Esophagus muscularis mucosa (tissue), 3 donors: ENCODE results near the gene UCK1.

Experiments
- POLR2A ChIP-seq: fragments of 450-650 bp; IDR thresholded peaks from one replicate; pipeline ENCODE4 v1.6.1; 2017; ENCODE audit warnings: antibody characterized with exemption, moderate library complexity, mild to moderate bottlenecking, low read depth
- TF ChIP-seq, protein P1 (sequence below), 3 experiments: fragments of 200-600 bp in 2 of 3; fragments of 450-650 bp in 1 of 3; sonication (generic) in 2 of 3; IDR thresholded peaks; one replicate each; pipeline ENCODE4 v1.5.1; 2017 to 2019; ENCODE audit warnings: antibody characterized with exemption in 3 of 3, mild to moderate bottlenecking in 2 of 3, moderate library complexity in 1 of 3

DNA sequence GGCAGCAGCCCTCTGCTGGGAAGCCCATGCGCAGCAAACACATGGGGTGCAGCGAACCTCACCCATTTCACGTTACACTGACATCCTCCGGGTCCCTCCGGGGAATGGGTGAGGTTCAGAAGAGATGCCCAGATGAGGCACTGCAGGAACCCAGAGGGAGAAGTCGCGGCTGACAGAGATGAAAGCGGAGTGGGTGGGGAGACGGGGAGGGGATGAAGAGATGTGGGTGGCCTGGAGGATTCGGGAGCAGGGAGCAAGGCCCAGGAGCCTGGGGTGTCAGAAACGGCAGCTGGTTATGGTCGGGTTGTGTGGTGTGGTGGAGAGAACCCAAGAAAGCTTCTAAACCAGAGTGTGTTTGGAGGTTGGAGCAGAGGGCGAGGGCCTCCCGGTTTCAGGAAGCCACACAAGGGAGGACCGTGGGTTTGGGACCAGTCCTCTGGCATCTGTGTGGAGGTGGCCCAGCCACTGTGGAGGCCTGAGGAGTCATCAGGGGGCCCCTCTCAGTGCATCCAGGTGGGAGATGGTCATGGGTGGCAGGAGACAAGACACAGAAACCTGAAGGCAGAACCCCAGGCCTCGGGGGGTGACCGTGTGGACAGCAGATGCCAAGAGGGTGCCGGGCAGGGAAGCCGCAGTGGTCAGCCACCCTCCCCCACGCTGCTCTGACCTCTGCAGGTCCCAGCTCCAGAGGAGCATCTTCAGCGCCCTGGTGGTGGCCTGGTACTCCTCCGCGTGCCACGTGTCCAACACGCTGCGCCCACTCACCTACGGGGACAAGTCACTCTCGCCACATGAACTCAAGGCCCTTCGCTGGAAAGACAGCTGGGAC lies 8.6 kb downstream of the UCK1 start:
- TF ChIP-seq, protein P1, sequence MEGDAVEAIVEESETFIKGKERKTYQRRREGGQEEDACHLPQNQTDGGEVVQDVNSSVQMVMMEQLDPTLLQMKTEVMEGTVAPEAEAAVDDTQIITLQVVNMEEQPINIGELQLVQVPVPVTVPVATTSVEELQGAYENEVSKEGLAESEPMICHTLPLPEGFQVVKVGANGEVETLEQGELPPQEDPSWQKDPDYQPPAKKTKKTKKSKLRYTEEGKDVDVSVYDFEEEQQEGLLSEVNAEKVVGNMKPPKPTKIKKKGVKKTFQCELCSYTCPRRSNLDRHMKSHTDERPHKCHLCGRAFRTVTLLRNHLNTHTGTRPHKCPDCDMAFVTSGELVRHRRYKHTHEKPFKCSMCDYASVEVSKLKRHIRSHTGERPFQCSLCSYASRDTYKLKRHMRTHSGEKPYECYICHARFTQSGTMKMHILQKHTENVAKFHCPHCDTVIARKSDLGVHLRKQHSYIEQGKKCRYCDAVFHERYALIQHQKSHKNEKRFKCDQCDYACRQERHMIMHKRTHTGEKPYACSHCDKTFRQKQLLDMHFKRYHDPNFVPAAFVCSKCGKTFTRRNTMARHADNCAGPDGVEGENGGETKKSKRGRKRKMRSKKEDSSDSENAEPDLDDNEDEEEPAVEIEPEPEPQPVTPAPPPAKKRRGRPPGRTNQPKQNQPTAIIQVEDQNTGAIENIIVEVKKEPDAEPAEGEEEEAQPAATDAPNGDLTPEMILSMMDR (IDR thresholded peaks at IDR 0.05) = no peak
- TF ChIP-seq POLR2A = no peak
